Measurements from ENCODE around the gene BCAS3.

Gene BCAS3

GRCh38 chr17:61280338-61280737 lies 602.7 kb downstream of the BCAS3 start:
- no peak for FAIRE-seq

GRCh38 chr17:61280851-61281250 lies 603.2 kb downstream of the BCAS3 start:
- no peak for FAIRE-seq

- FAIRE-seq = no peak
These were observed 604.7 kb downstream of the BCAS3 start for GRCh38 chr17:61282377-61282776.

GRCh38 chr17:61283043-61283442 lies 605.4 kb downstream of the BCAS3 start:
- no peak for FAIRE-seq

GRCh38 chr17:61284174-61284573 lies 606.5 kb downstream of the BCAS3 start:
- no peak for FAIRE-seq

GRCh38 chr17:61284746-61285145 lies 607.1 kb downstream of the BCAS3 start:
- no peak for FAIRE-seq

- no peak for FAIRE-seq
These were observed 608.1 kb downstream of the BCAS3 start for GRCh38 chr17:61285526-61286320.

- no peak for FAIRE-seq
These were observed 608.8 kb downstream of the BCAS3 start for GRCh38 chr17:61286449-61286848.

GRCh38 chr17:61289408-61290385 lies 612.0 kb downstream of the BCAS3 start:
- FAIRE-seq = no peak

GRCh38 chr17:61291451-61292285 lies 614.0 kb downstream of the BCAS3 start:
- FAIRE-seq = no peak

- no peak for FAIRE-seq
These were observed 616.6 kb downstream of the BCAS3 start for GRCh38 chr17:61294286-61294685.

GRCh38 chr17:61294777-61295176 lies 617.1 kb downstream of the BCAS3 start:
- no peak for FAIRE-seq

GRCh38 chr17:61296058-61296457 lies 618.4 kb downstream of the BCAS3 start:
- no peak for FAIRE-seq

- FAIRE-seq = no peak
These were observed 622.2 kb downstream of the BCAS3 start for GRCh38 chr17:61299517-61300513.

GRCh38 chr17:61302953-61303816 lies 625.5 kb downstream of the BCAS3 start:
- FAIRE-seq = no peak

- no peak for FAIRE-seq
These were observed 626.1 kb downstream of the BCAS3 start for GRCh38 chr17:61303817-61304096.

GRCh38 chr17:61305024-61305423 lies 627.4 kb downstream of the BCAS3 start:
- FAIRE-seq = no peak

GRCh38 chr17:61306003-61306402 lies 628.4 kb downstream of the BCAS3 start:
- no peak for FAIRE-seq

- no peak for FAIRE-seq
These were observed 630.5 kb downstream of the BCAS3 start for GRCh38 chr17:61307905-61308886.

Data from TTC549 (cell line).